Progenitor cell of endocrine pancreas (in vitro differentiated cells): ENCODE results near the gene FOXA3. TPM values are rescaled to one million over a fixed set of nuclear protein-coding genes. Genes with fewer than 3 reads are reported as not detected.

ENCODE experiments used
- DNase-seq: peaks from one replicate; pipeline ENCODE4 v3.0.0; 2021; ENCODE audit warnings: low spot score; ENCODE audit not compliant: unreplicated experiment
- H3K27ac Mint-ChIP-seq: 2 replicates; pipeline ENCODE4 v1.8.0; 2021; ENCODE audit warnings: mild to moderate bottlenecking, moderate library complexity, mixed read lengths
- H3K27me3 Mint-ChIP-seq: 2 replicates; pipeline ENCODE4 v1.8.0; 2021; ENCODE audit warnings: mixed read lengths
- H3K36me3 Mint-ChIP-seq: 2 replicates; pipeline ENCODE4 v1.8.0; 2022; ENCODE audit warnings: mixed read lengths; ENCODE audit not compliant: insufficient read depth
- H3K4me1 Mint-ChIP-seq: 2 replicates; pipeline ENCODE4 v1.8.0; 2021; ENCODE audit warnings: low read depth, mixed read lengths
- H3K4me3 Mint-ChIP-seq: 2 replicates; pipeline ENCODE4 v1.8.0; 2021; ENCODE audit warnings: low read depth, mild to moderate bottlenecking, moderate library complexity, mixed read lengths
- H3K9me3 Mint-ChIP-seq: 2 replicates; pipeline ENCODE4 v1.8.0; 2021; ENCODE audit warnings: low read depth, mixed read lengths
- total RNA-seq: library from RNA; stranded (reverse); gene quantifications from 2 replicates; pipeline ENCODE4 v1.2.1, GENCODE V29; 2021
- TF ChIP-seq, protein P1 (sequence below): fragments of 200-600 bp; sonication (generic); IDR thresholded peaks from one replicate; pipeline ENCODE4 v1.5.0; 2021; ENCODE audit warnings: antibody characterized with exemption, mild to moderate bottlenecking; ENCODE audit not compliant: unreplicated experiment

Gene FOXA3
- total RNA-seq, 1 donor from 2014 or later: 23.5 TPM

DNA sequence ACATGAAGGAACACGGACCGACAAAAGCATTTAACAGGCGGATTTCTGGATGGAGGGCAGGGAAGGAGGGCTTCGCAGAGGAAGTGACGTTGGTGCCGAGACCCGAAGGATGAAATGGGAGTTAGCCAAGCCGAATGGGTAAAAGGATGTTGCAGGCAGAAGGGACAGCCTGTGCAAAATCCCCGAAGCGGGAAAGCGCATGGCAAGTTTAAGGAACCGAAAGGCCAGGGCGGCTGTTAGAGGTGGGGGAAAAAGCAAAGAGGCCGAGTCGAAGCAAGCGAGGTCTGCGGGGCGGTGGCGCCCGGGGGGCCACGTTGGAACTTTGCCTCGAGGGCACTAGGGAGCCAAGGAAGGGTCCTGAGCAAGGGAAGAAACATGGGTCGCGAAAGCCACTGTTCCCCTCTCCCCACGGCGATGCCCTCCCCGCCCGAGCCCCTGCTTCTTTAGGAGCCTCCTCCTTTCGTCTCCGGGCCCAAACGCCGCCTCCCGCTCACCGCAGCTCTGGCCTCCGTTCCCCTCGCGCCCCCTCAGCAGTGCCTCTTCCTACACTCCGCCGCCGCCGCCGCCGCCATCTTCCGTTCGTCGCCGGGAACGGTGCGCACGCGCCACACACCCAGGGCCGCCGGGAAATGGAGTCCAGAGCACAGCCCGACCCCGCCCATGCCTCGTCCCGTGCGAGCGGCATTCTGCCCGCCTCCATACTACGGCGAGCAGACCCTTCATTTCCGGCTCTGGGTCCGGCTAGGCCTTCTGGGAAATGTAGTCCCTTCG, 1.4 kb upstream of the FOXA3 start, which contains the start of gene SYMPK:
TSS of gene SYMPK (minus strand) at position 584 of the 771 bp plus-strand sequence. CDS start 8,652 bp downstream, outside the sequence.
- TF ChIP-seq, protein P1, sequence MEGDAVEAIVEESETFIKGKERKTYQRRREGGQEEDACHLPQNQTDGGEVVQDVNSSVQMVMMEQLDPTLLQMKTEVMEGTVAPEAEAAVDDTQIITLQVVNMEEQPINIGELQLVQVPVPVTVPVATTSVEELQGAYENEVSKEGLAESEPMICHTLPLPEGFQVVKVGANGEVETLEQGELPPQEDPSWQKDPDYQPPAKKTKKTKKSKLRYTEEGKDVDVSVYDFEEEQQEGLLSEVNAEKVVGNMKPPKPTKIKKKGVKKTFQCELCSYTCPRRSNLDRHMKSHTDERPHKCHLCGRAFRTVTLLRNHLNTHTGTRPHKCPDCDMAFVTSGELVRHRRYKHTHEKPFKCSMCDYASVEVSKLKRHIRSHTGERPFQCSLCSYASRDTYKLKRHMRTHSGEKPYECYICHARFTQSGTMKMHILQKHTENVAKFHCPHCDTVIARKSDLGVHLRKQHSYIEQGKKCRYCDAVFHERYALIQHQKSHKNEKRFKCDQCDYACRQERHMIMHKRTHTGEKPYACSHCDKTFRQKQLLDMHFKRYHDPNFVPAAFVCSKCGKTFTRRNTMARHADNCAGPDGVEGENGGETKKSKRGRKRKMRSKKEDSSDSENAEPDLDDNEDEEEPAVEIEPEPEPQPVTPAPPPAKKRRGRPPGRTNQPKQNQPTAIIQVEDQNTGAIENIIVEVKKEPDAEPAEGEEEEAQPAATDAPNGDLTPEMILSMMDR: no peak
- peaks cover 32% of the 10 kb centered on the region for H3K4me1 Mint-ChIP-seq
- H3K27me3 Mint-ChIP-seq: no peaks in the 10 kb centered on the region
- no peaks in the 10 kb centered on the region for H3K9me3 Mint-ChIP-seq
- peaks cover 3% of the 10 kb centered on the region for H3K36me3 Mint-ChIP-seq
- peak within 1 kb of the TSS; percentile 98 for H3K27ac Mint-ChIP-seq
- peak within 1 kb of the TSS; percentile 89 for H3K4me3 Mint-ChIP-seq
- peak; percentile 98 for DNase-seq

DNA sequence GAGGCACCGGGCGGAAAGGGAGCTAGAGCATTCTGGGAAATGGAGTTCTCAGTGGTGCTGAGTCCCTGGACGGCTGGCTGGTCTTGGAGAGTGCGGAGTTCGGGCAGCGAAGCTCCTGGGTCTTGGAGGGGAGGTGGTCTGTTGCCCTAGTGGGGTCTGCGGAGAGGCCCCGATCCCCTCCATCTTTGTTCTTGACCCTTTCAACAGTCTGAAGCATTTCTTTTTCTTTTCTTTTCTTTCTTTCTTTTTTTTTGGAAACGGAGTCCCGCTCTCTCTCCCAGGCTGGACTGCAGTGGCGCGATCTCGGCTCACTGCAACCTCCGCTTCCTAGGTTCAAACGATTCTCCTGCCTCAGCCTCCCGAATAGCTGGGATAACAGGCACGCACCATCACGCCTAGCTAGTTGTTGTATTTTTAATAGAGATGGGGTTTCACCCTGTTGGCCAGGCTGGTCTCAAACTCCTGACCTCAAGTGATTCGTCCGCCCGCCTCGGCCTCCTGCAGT, 739 bp upstream of the FOXA3 start:
- peak overlapping the region; percentile 98 for H3K27ac Mint-ChIP-seq
- no peaks in the 10 kb centered on the region for H3K9me3 Mint-ChIP-seq
- no peaks in the 10 kb centered on the region for H3K36me3 Mint-ChIP-seq
- H3K4me1 Mint-ChIP-seq: peaks cover 34% of the 10 kb centered on the region
- peak overlapping the region; percentile 89 for H3K4me3 Mint-ChIP-seq
- H3K27me3 Mint-ChIP-seq: no peaks in the 10 kb centered on the region
- TF ChIP-seq, protein P1: no peak
- DNase-seq: no peak

- no peaks in the 10 kb centered on the region for H3K36me3 Mint-ChIP-seq
- H3K4me1 Mint-ChIP-seq: peaks cover 34% of the 10 kb centered on the region
- peak overlapping the region; percentile 90 for H3K27ac Mint-ChIP-seq
- TF ChIP-seq, protein P1: no peak
- no peaks in the 10 kb centered on the region for H3K9me3 Mint-ChIP-seq
- H3K4me3 Mint-ChIP-seq: peak overlapping the region; percentile 89
- H3K27me3 Mint-ChIP-seq: no peaks in the 10 kb centered on the region
- no peak for DNase-seq
These were observed 530 bp downstream of the FOXA3 start for GRCh38 chr19:45864629-45865082.

- H3K9me3 Mint-ChIP-seq: no peaks in the 10 kb centered on the region
- no peaks in the 10 kb centered on the region for H3K36me3 Mint-ChIP-seq
- peak overlapping the region; percentile 89 for H3K27ac Mint-ChIP-seq
- no peaks in the 10 kb centered on the region for H3K27me3 Mint-ChIP-seq
- H3K4me1 Mint-ChIP-seq: peaks cover 34% of the 10 kb centered on the region
- TF ChIP-seq, protein P1: no peak
- peak overlapping the region; percentile 89 for H3K4me3 Mint-ChIP-seq
- DNase-seq: no peak
These were observed 1.3 kb downstream of the FOXA3 start for GRCh38 chr19:45865269-45865948.
